Measurements from ENCODE around the gene RALGAPA2.

The RALGAPA2 gene

DNA sequence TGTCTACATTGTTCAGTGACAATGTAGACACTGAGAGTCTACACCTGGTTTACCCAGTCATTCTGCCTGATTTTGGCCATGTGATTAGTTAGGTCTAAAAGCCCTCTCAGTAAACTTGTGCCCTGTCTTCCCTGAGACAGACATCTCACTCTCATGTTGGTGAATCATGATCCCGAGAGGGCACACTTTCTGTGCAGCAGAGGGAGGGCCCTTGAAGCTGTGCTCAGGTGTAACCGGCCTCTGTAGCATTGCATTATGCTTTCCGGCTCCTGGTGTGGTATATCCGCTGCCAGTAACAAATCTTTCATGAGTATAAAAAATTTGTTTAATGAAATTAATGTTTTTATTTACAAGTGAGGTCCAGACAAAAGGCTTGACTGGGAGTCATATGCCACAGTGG lies 85.0 kb downstream of the RALGAPA2 start:
- DNase-seq = no peak

DNA sequence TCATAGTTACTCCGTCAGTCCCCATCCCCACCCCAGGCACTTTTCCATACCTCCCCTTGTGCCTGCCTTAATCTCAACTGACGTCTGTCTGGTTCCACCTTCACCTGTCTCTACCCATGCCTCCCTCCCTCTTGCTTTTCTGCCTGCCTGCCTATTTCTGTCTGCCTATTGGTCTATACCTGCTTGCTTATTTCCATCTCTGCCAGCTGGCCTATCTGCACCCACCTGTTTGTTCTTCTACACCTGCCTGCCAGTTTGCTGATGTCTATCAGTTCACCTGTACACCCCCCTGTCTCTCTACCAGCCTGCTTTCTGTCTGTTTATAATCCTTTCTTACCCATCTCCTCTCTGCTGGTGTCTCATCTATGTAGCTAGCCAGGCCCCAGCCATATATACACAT lies 87.5 kb downstream of the RALGAPA2 start:
- no peak for DNase-seq

GRCh38 chr20:20621195-20621594 lies 91.2 kb downstream of the RALGAPA2 start:
- no peak for DNase-seq

DNA sequence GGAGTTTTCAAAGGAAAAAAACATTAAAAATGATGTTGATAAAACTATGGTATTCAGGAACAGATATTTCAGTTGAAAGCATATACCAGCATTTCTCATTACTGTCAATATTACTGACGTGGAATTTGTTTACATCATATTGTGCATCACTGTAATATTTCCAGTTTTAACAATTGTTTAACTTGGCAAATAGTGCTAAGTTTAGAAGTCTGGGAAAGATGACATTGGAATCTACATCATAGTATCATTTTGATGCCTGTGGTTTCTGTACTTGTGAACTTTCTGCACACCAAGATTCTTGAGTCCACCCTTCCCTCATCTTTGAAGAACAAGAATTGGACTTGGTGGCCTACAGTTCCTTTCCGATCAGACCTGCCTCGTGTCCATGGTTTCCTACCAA lies 98.1 kb downstream of the RALGAPA2 start:
- no peak for DNase-seq

GRCh38 chr20:20612251-20612650 lies 100.2 kb downstream of the RALGAPA2 start:
- no peak for DNase-seq

DNA sequence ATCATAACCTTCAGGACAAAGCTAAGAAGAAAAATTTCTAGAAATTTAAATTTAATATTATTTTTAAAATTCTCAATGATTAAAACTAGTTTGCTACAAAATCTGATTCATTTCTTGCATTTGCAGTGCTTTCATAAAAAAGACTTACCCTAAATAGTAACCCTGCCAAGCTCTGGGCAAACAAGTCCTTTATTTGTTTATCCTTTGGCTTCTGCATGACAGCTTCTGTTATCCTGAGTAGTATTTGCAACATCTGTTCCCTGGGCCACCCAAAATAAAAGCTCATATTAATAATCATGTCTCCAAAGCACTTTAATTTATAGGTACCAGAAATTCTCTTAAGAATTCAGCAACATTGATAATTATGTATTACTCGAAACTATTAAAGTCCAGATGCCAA lies 101.3 kb downstream of the RALGAPA2 start:
- no peak for DNase-seq

DNA sequence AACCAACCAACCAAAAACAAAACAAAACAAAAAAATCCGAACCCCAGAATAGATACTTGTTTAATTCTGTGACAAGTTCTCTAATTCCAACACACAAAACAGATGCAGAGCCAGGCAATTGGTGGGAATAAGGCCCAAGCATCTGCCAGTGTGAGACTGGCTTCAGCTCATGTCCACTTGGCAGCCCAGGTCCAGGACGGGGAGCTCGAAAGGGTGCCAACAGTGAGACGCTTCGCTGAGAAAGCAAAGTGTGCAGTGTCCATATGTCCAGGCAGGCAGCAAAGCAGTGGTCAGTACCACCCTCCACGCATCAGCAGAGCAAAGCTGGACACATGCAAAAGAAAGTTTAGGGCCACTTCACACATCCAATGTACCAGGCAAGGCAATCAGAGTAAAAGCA lies 102.9 kb downstream of the RALGAPA2 start:
- no peak for DNase-seq

GRCh38 chr20:20608641-20609040 lies 103.8 kb downstream of the RALGAPA2 start:
- no peak for DNase-seq

GRCh38 chr20:20608041-20608440 lies 104.4 kb downstream of the RALGAPA2 start:
- no peak for DNase-seq

GRCh38 chr20:20606881-20607280 lies 105.6 kb downstream of the RALGAPA2 start:
- DNase-seq = no peak

GRCh38 chr20:20606050-20606449 lies 106.4 kb downstream of the RALGAPA2 start:
- DNase-seq = no peak

GRCh38 chr20:20604907-20605306 lies 107.5 kb downstream of the RALGAPA2 start:
- DNase-seq = no peak

- no peak for DNase-seq
Observed at GRCh38 chr20:20604357-20604756, 108.1 kb downstream of the RALGAPA2 start.

DNA sequence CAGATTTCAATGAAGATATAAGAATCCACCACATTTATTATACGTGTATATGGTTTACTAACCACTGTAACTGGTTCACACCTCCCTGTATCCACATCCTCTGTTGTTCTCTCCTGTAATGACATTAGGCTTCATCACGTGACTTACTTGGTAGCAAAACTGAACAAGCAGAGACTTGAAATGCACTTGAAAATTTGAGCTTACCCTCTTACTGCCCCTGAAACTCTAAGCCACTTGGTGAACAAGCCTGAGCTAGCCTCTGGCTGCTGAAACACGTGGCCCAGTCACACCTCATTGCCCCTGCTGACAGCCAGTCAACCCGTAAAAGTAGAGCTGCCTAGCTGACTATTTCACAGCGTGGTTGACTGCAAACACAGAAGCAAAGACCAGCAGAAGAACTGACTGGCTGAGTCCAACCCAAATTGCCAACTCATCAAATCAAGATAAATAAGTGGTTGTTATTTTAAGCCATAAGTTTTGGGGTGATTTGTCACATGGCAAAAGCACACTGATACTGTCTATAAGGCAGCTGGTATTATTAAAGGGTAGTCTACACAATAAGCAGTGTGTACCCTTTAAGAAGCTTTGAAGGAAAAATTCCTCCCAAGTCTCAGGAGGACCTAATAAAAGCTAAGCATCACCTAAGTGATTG lies 109.0 kb downstream of the RALGAPA2 start:
- DNase-seq = no peak

GRCh38 chr20:20597966-20598365 lies 114.5 kb downstream of the RALGAPA2 start:
- DNase-seq = no peak

DNA sequence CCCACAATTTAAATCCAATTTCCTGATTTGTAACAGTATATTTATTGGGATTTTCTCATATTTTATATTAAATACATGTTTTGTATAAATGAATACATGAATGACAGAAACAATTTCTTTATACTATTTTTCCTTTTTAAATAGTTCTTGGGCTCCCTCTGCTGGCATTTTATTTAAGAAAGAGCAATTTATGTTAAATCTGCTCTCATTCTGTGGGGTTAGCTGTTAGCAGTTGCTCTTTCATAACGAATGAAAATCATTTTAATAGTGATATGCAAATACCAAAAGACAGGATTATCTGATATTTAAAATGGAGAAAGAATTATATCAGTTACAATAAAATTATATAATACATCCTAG lies 118.3 kb downstream of the RALGAPA2 start:
- DNase-seq = no peak

DNA sequence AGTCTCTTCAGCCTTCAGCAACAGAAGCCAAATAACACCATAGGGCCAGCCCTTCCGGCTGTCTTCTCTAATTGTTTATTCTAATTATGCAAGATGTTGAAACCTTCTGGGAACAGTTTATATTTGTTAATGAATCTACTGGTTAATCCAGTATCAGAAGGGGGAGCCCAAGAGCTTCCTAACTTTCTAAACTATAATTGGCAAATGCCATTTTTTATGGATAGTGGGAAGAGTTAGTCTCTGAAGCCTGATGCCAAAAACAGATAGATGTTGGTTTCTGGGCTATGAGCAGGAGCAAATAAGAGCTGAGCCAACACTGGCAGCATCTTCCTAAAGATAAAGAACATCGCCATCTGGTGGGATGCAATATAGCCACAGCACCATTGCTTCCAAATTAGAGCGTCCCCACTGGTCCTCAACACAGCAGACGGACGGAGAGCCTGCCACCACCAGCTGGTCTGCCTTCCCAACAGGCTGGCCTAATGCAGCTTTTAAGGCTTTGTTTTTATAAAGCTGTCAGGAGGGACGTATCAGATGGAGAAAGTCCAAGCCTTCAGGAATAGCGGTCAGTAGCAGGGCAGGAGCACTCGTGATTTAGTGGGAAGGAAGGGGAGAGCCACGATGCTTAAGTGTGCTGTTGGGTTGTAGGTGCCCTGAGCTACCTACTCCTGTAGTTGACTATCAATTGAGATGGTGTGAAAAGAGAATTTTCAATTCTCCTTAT lies 118.8 kb downstream of the RALGAPA2 start:
- DNase-seq = no peak

- no peak for DNase-seq
Observed at GRCh38 chr20:20585146-20585545, 127.3 kb downstream of the RALGAPA2 start.

DNA sequence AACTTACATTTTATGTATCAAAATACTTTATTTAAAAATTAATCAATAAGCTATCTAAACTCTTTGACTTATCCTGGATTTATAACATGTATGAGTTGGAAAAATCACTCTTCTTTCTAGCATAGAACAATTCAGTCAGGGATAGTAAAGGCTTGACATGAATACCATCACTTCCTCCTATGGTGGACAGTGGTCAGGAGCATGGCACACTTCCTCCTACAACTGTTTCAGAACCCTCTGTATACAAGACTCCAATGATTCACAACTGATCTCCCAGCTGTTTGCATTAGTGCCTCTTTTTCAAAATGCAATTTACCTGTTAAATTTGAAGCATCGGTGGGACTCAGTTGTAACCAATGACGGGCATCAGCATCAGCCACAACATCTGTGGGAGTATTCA lies 129.7 kb downstream of the RALGAPA2 start:
- no peak for DNase-seq

DNA sequence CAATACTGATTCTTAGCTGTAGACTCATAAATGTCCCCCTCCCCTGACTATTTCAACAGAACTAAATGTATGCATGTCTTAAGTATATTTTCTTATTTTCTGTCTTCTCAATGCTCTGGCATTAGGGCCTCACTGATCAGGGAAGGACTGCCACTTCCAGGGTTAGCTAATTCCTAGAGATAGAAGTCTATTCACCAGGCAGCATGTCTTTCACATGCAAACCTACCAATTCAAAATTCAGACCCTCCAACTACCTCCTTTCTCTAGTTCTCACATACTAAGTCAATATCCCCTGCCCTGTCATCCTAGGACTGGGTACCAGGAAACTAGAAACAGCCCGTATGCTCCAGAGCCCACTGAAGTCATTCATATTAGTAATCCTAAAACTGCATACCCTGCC lies 132.3 kb downstream of the RALGAPA2 start:
- no peak for DNase-seq

DNA sequence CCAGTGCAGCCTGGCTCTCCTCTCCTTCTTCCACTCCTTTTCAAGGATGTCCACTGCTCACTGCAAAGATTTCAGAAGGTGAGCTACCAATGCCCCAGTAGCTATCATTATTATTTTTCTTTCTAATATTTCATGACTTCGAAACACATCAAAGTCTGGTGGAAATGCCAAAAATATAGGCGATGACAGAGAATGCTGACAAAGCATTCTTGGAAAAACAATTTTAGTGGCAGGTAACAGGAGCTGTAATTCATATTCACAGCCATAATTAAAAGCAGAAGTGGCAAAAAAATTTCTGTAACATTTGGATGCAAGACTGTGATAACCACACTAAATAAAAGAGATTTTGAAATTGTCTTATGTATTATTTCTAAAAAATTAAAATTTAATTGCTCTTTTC lies 133.6 kb downstream of the RALGAPA2 start:
- no peak for DNase-seq

DNA sequence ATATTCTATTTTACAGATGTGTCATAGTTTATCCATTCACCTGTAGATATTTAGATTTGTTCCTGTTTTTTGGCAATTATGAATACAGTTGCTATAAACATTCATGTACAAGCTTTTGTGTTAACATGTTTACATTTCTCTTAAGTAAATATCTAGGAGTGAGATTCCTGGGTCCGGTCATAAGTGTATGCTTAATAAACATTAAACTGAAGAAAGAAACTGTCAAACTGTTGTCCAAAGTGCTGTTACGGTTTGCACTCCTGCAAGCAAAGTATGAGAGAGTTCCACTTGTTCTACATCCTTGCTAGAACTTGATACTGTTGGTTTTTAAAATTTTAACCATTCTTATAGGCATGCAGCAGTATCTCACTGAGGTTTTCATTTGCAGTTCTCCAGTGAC lies 138.6 kb downstream of the RALGAPA2 start:
- no peak for DNase-seq

DNA sequence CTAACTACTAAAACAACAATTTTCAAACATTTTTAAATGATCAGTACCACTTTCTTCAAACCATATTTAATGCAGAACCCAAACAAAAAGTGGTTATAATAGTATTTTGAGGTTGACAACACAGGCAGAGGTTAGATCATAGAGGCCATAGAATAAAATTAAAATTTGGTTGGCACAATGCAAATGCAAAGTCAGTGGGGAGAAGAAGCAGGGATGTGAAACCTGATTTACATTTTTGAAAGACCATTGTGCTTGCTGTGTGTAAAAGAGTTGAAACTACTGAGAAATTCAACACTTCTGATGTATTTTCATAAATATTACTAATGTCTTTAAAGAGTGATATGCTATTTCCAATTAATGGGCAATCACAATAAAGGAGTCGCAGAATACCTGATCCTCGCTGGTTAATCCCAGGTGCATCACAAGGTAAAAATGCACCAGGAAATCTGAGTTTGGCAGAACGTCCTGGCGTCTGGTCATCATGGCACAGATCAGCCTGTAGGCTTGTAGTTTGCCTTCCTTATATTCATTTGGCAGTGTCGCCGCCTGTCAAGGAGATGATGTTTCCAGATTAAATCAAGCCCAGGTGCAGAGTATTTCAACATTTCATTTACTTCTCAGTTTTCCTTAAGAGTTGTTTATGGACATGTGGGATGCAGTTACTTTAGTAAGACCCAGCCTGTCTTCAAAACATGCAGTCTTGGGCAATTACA lies 141.2 kb downstream of the RALGAPA2 start:
- DNase-seq = no peak

DNA sequence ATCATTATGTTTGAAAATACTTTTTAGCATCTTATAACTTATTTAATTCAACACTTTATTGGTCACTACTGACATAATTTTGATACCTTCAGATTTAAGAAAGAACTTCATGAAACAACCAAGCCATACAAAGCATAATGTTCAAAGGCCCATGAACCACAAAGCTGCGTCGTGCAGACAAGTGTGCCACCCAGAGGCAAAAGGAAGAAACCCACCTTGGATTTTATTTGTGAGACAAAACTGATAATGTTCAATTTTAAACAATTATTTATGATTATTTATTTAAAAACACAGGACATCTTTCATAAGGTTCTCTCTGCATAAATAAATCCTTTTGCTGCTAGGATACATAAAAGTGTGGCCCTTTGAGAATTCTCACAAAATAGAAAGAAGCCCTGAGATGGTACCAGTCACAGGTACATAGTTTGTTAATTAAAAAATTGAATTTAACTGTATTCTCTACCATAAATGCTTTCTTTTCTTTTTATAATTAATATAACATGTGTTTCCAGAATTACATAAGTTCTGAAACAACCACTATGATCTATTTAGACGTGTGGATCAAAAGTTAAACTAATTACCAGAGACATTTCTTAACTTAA lies 143.7 kb downstream of the RALGAPA2 start:
- DNase-seq = no peak

All from activated effector memory CD4-positive, alpha-beta T cell treated with Interleukin-2 at 50 U/mL for 16 hours (primary cell).